IMR-90 (cell line): ENCODE results near the gene ADGRA1. TPM values are rescaled to one million over a fixed set of nuclear protein-coding genes. Genes with fewer than 3 reads are reported as not detected.

Experiments
- ATAC-seq: fragments of 200-7000 bp; cut with Tn5 transposase; 2 replicates; pipeline ENCODE4 v1.9.1; 2020; ENCODE audit warnings: low read depth, mild to moderate bottlenecking, moderate library complexity
- BruUV-seq: library from RNA; stranded (reverse); fragments of 400-500 nt; replicated peaks from 2 replicates; lab custom pipeline; 2021; lab: Mats Ljungman, UMichigan
- CTCF ChIA-PET: fragments of 300-600 bp; formaldehyde crosslinking; extraction: SDS; loops from one replicate; lab custom pipeline; 2021; ENCODE audit warnings: antibody characterized with exemption; lab: Yijun Ruan, JAX
- POLR2A ChIA-PET: fragments of 300-600 bp; sonication (Branson Sonifier 250); formaldehyde crosslinking; loops from one replicate; lab custom pipeline; 2022; ENCODE audit warnings: antibody characterized with exemption; ENCODE audit not compliant: unreplicated experiment; lab: Charles Lee
- DNase-seq: peaks from one replicate; pipeline ENCODE4 v3.0.0; 2013
- H2AFZ ChIP-seq: replicated peaks from 2 replicates; pipeline ENCODE3; 2013; ENCODE audit warnings: low read length, mild to moderate bottlenecking; ENCODE audit not compliant: poor library complexity
- H2AK5ac ChIP-seq: 2 replicates; pipeline ENCODE4 v1.6.1; 2013; ENCODE audit warnings: low read depth, low read length, inconsistent platforms
- H2AK9ac ChIP-seq: replicated peaks from 2 replicates; pipeline ENCODE3; 2013; ENCODE audit warnings: mild to moderate bottlenecking, low read depth, low read length, moderate library complexity; ENCODE audit not compliant: poor library complexity
- H2BK120ac ChIP-seq: 2 replicates; pipeline ENCODE4 v1.6.1; 2013; ENCODE audit warnings: low read depth, low read length, inconsistent platforms
- H2BK15ac ChIP-seq: 3 replicates; pipeline ENCODE4 v1.6.1; 2013; ENCODE audit warnings: low read depth, low read length, inconsistent platforms
- H2BK20ac ChIP-seq: 2 replicates; pipeline ENCODE4 v1.6.1; 2013; ENCODE audit warnings: low read depth, mild to moderate bottlenecking, inconsistent platforms, low read length, moderate library complexity
- H2BK5ac ChIP-seq: 2 replicates; pipeline ENCODE4 v1.6.1; 2013; ENCODE audit warnings: mild to moderate bottlenecking, low read depth, low read length, inconsistent platforms; ENCODE audit not compliant: poor library complexity, severe bottlenecking
- H3K14ac ChIP-seq: replicated peaks from 2 replicates; pipeline ENCODE4 v1.6.1; 2013; ENCODE audit warnings: low read depth, low read length, inconsistent platforms
- H3K18ac ChIP-seq: 2 replicates; pipeline ENCODE4 v1.6.1; 2013; ENCODE audit warnings: low read depth, low read length, control low read depth
- H3K23ac ChIP-seq: 2 replicates; pipeline ENCODE4 v1.6.1; 2013; ENCODE audit warnings: low read depth, low read length, inconsistent platforms
- H3K27ac ChIP-seq: 2 replicates; pipeline ENCODE4 v1.5.1; 2013; ENCODE audit warnings: mild to moderate bottlenecking, control low read depth, low read length; ENCODE audit not compliant: insufficient read depth
- H3K27me3 ChIP-seq: 2 replicates; pipeline ENCODE4 v1.6.1; 2013; ENCODE audit warnings: low read length; ENCODE audit not compliant: control insufficient read depth, insufficient read depth
- H3K36me3 ChIP-seq: 2 replicates; pipeline ENCODE4 v1.6.1; 2013; ENCODE audit warnings: low read length, mixed read lengths; ENCODE audit not compliant: control insufficient read depth, insufficient read depth
- H3K4ac ChIP-seq: 2 replicates; pipeline ENCODE4 v1.6.1; 2013; ENCODE audit warnings: low read depth, low read length, inconsistent platforms
- H3K4me1 ChIP-seq: 2 replicates; pipeline ENCODE4 v1.6.1; 2013; ENCODE audit warnings: low read length, mixed read lengths; ENCODE audit not compliant: control insufficient read depth, insufficient read depth
- H3K4me2 ChIP-seq: 2 replicates; pipeline ENCODE4 v1.6.1; 2013; ENCODE audit warnings: low read depth, mild to moderate bottlenecking, control low read depth, low read length, moderate library complexity
- H3K4me3 ChIP-seq: 2 replicates; pipeline ENCODE4 v1.5.1; 2013; ENCODE audit warnings: low read depth, mild to moderate bottlenecking, control low read depth, low read length, moderate library complexity; ENCODE audit not compliant: insufficient read depth
- H3K56ac ChIP-seq: 2 replicates; pipeline ENCODE4 v1.6.1; 2013; ENCODE audit warnings: low read length, inconsistent platforms; ENCODE audit not compliant: insufficient read depth; ENCODE audit errors: extremely low read depth
- H3K79me1 ChIP-seq, 2 experiments: 2 replicates each; pipeline ENCODE4 v1.6.1; 2013; ENCODE audit warnings: low read length in 2 of 2, inconsistent platforms in 1 of 2, low read depth in 1 of 2
- H3K9ac ChIP-seq: 2 replicates; pipeline ENCODE4 v1.6.1; 2013; ENCODE audit warnings: low read depth, low read length, control low read depth
- H3K9me1 ChIP-seq: 2 replicates; pipeline ENCODE4 v1.6.1; 2013; ENCODE audit warnings: low read length, inconsistent platforms; ENCODE audit not compliant: insufficient read depth
- H3K9me3 ChIP-seq: 2 replicates; pipeline ENCODE4 v1.6.1; 2013; ENCODE audit warnings: low read length; ENCODE audit not compliant: control insufficient read depth, insufficient read depth
- H4K20me1 ChIP-seq: 2 replicates; pipeline ENCODE4 v1.6.1; 2013; ENCODE audit warnings: low read length, inconsistent platforms; ENCODE audit not compliant: insufficient read depth
- H4K5ac ChIP-seq: 2 replicates; pipeline ENCODE4 v1.6.1; 2013; ENCODE audit warnings: mild to moderate bottlenecking, low read depth, low read length, control low read depth
- H4K8ac ChIP-seq, 2 experiments: 2 replicates each; pipeline ENCODE4 v1.6.1; 2013; ENCODE audit warnings: low read depth in 2 of 2, low read length in 2 of 2, control low read depth in 1 of 2, inconsistent platforms in 1 of 2
- H4K91ac ChIP-seq: 2 replicates; pipeline ENCODE4 v1.6.1; 2013; ENCODE audit warnings: low read depth, low read length, inconsistent platforms; ENCODE audit not compliant: insufficient read depth
- BHLHE40 ChIP-seq: fragments of 150-350 bp; IDR thresholded peaks from 2 replicates; pipeline ENCODE4 v1.6.1; 2016; ENCODE audit warnings: mild to moderate bottlenecking, low read depth, low read length
- CEBPB ChIP-seq: IDR thresholded peaks from 2 replicates; pipeline ENCODE4 v1.6.1; 2012; ENCODE audit warnings: low read depth, low read length, improper control_type of control experiment
- CHD1 ChIP-seq: IDR thresholded peaks from 2 replicates; pipeline ENCODE4 v1.6.1; 2012; ENCODE audit warnings: low read depth, low read length, improper control_type of control experiment
- CTCF ChIP-seq: conservative IDR thresholded peaks from 2 replicates; pipeline ENCODE4 v1.5.1; 2012; ENCODE audit warnings: mild to moderate bottlenecking, low read depth, low read length, improper control_type of control experiment
- ELK1 ChIP-seq: fragments of 150-350 bp; IDR thresholded peaks from 2 replicates; pipeline ENCODE4 v1.6.1; 2016; ENCODE audit warnings: low read depth, mild to moderate bottlenecking, low read length, moderate library complexity, borderline replicate concordance
- FOS ChIP-seq: fragments of 150-350 bp; IDR thresholded peaks from 2 replicates; pipeline ENCODE4 v1.6.1; 2016; ENCODE audit warnings: low read depth, low read length
- MAFK ChIP-seq: IDR thresholded peaks from 2 replicates; pipeline ENCODE4 v1.6.1; 2012; ENCODE audit warnings: low read depth, low read length, improper control_type of control experiment
- MAZ ChIP-seq: IDR thresholded peaks from 2 replicates; pipeline ENCODE4 v1.6.1; 2012; ENCODE audit warnings: low read depth, mild to moderate bottlenecking, low read length, improper control_type of control experiment, moderate library complexity, borderline replicate concordance
- MXI1 ChIP-seq: IDR thresholded peaks from 2 replicates; pipeline ENCODE4 v1.6.1; 2012; ENCODE audit warnings: low read depth, mild to moderate bottlenecking, low read length, moderate library complexity, borderline replicate concordance
- NFE2L2 ChIP-seq: fragments of 150-350 bp; IDR thresholded peaks from 2 replicates; pipeline ENCODE4 v1.6.1; 2016; ENCODE audit warnings: low read depth, mild to moderate bottlenecking, low read length
- POLR2A ChIP-seq: IDR thresholded peaks from 2 replicates; pipeline ENCODE4 v1.6.1; 2012; ENCODE audit warnings: mild to moderate bottlenecking, low read depth, low read length
- RAD21 ChIP-seq: IDR thresholded peaks from 2 replicates; pipeline ENCODE4 v1.6.1; 2012; ENCODE audit warnings: low read length, improper control_type of control experiment
- RCOR1 ChIP-seq: IDR thresholded peaks from 2 replicates; pipeline ENCODE4 v1.6.1; 2012; ENCODE audit warnings: mild to moderate bottlenecking, low read length, improper control_type of control experiment; ENCODE audit not compliant: insufficient replicate concordance
- RFX5 ChIP-seq: IDR thresholded peaks from 2 replicates; pipeline ENCODE4 v1.8.0; 2012; ENCODE audit warnings: low read depth, mild to moderate bottlenecking, low read length, moderate library complexity
- SMC3 ChIP-seq: fragments of 150-350 bp; IDR thresholded peaks from 2 replicates; pipeline ENCODE4 v1.6.1; 2016; ENCODE audit warnings: low read depth, mild to moderate bottlenecking, antibody characterized with exemption, low read length, moderate library complexity
- USF2 ChIP-seq: fragments of 150-350 bp; IDR thresholded peaks from 2 replicates; pipeline ENCODE4 v1.6.1; 2017; ENCODE audit warnings: mild to moderate bottlenecking, antibody characterized with exemption, low read length, low read depth
- WGBS, 2 experiments: methylation state at CpG; one replicate each; pipeline versions ENCODE4 v1.1.5 to v1.1.7; 2013; ENCODE audit warnings: missing lambda C conversion rate in 2 of 2; ENCODE audit not compliant: insufficient read length in 1 of 2; ENCODE audit errors: extremely low coverage in 2 of 2; 5-methylcytosine and 5-hydroxymethylcytosine counted together
- dilution Hi-C: fragments of 300-500 bp; cut with HindIII; formaldehyde crosslinking; loops from one replicate; pipeline ENCODE4 v1.14.3; 2018; ENCODE audit warnings: low sequenced_read_pairs; ENCODE audit not compliant: unreplicated experiment
- in situ Hi-C: fragments of 300-500 bp; cut with MboI; formaldehyde crosslinking; loops from 3 replicates; pipeline ENCODE4 v1.14.3; 2019; ENCODE audit warnings: low sequenced_read_pairs, inconsistent platforms, mixed read lengths
- intact Hi-C: fragments of 100-400 bp; cut with micrococcal nuclease; formaldehyde crosslinking; loops from 2 replicates; pipeline ENCODE4 v1.10.0; 2022
- polyA plus RNA-seq, 3 experiments: library from polyadenylated mRNA; depleted of rRNA; stranded (reverse); fragments of >200 nt; gene quantifications; 2 replicates each; pipeline ENCODE4 v1.2.3, GENCODE V29; 2012; ENCODE audit warnings: low replicate concordance in 1 of 3
- total RNA-seq: library from RNA; depleted of rRNA; stranded (reverse); fragments of >200 nt; gene quantifications from 2 replicates; pipeline ENCODE4 v1.2.3, GENCODE V29; 2012

Gene ADGRA1
- total and polyA plus RNA-seq, 2 of the 4 experiments (the other 2 are of a cell fraction) = not detected

- Histone ChIP-seq H3K56ac (no peak overlapping the region), H2BK5ac (no peak overlapping the region), H4K5ac (no peak overlapping the region), H2AK9ac (no peak overlapping the region), H3K4me3 (no peak overlapping the region), H3K18ac (no peak overlapping the region), H2AK5ac (no peak overlapping the region), H3K9ac (no peak overlapping the region), H2BK15ac (no peak overlapping the region), H2BK20ac (no peak overlapping the region), H3K9me1 (no peaks in the 10 kb centered on the region), H3K14ac (no peak overlapping the region), H2BK120ac (no peak overlapping the region), H4K91ac (no peak overlapping the region), H3K4me1 (no peaks in the 10 kb centered on the region), H4K20me1 (no peaks in the 10 kb centered on the region), H3K79me1 (no peaks in the 10 kb centered on the region), H3K36me3 (no peaks in the 10 kb centered on the region; the same call in 1 of the 2 replicates), H3K27ac (no peak overlapping the region), H2AFZ (no peak overlapping the region), H3K4ac (no peak overlapping the region), H3K4me2 (no peak overlapping the region), H4K8ac (no peak overlapping the region), H3K27me3 (no peaks in the 10 kb centered on the region), H3K23ac (no peak overlapping the region), H3K9me3 (peaks cover 3% of the 10 kb centered on the region; the same call in 1 of the 2 replicates)
- no peak for ATAC-seq
- TF ChIP-seq CEBPB = no peak
- TF ChIP-seq SMC3 = no peak
- no peak for TF ChIP-seq POLR2A
- no peak for TF ChIP-seq RCOR1
- TF ChIP-seq MAZ = no peak
- no peak for TF ChIP-seq NFE2L2
- TF ChIP-seq MAFK = no peak
- TF ChIP-seq RFX5 = no peak
- TF ChIP-seq BHLHE40 = no peak
- TF ChIP-seq CTCF = no peak
- no peak for TF ChIP-seq MXI1
- no peak for TF ChIP-seq FOS
- TF ChIP-seq RAD21 = no peak
- no peak for TF ChIP-seq USF2
- TF ChIP-seq CHD1 = no peak
- TF ChIP-seq ELK1 = no peak
- no TSS peak for BruUV-seq
- dilution Hi-C loops = no loop called here
- no peak for DNase-seq
- ChIA-PET POLR2A (no interaction called here), CTCF (no interaction called here)
- WGBS, 2 experiments = 83% methylated on average over 2 of the region's 4 CpGs; no CpG with 5 or more reads in 1 of the 2 experiments
- in situ Hi-C loops = no loop called here
- intact Hi-C loops = no loop called here
Observed at GRCh38 chr10:133176546-133176945, 88.8 kb downstream of the ADGRA1 start.
